Tibial nerve (tissue), 4 donors: Measurements from ENCODE around the gene LRSAM1. TPM values are rescaled to one million over a fixed set of nuclear protein-coding genes. Genes with fewer than 3 reads are reported as not detected.

Experiments used
- DNase-seq, 2 donors: peaks; one replicate each; pipeline ENCODE4 v3.0.0-alpha.2; 2019; ENCODE audit warnings: low spot score in 2 of 2
- H3K27ac ChIP-seq, 4 donors: fragments of 200-600 bp; sonication (generic) in 3 of 4; one replicate each; pipeline ENCODE4 v1.5.1; 2017 to 2019; ENCODE audit warnings: mild to moderate bottlenecking in 1 of 4
- H3K27me3 ChIP-seq, 2 donors: fragments of 200-600 bp; sonication (generic) in 1 of 2; one replicate each; pipeline versions ENCODE4 v1.5.1 to v1.6.0; 2017 to 2019
- H3K36me3 ChIP-seq, 3 donors: fragments of 200-600 bp; sonication (generic); one replicate each; pipeline ENCODE4 v1.5.1; 2018 to 2019
- H3K4me1 ChIP-seq, 4 donors: fragments of 200-600 bp; sonication (generic) in 3 of 4; one replicate each; pipeline ENCODE4 v1.5.1; 2017 to 2019
- H3K4me3 ChIP-seq, 4 donors: fragments of 200-600 bp; sonication (generic) in 3 of 4; one replicate each; pipeline ENCODE4 v1.5.1; 2017 to 2019; ENCODE audit warnings: mild to moderate bottlenecking in 1 of 4, moderate library complexity in 1 of 4
- H3K9me3 ChIP-seq, 4 donors: fragments of 200-600 bp; sonication (generic) in 3 of 4; one replicate each; pipeline ENCODE4 v1.5.1; 2017 to 2019
- CTCF ChIP-seq, 5 experiments: fragments of 200-600 bp in 3 of 5; fragments of 450-650 bp in 2 of 5; sonication (generic) in 3 of 5; IDR thresholded peaks; one replicate each; pipeline ENCODE4 v1.5.1; 2016 to 2019; ENCODE audit warnings: antibody characterized with exemption in 5 of 5, mild to moderate bottlenecking in 3 of 5, moderate library complexity in 2 of 5
- EP300 ChIP-seq, 2 donors: sonication (generic); formaldehyde crosslinking; IDR thresholded peaks; one replicate each; pipeline ENCODE4 v1.6.1; 2017; ENCODE audit warnings: antibody characterized with exemption in 2 of 2, mild to moderate bottlenecking in 1 of 2
- POLR2A ChIP-seq, 2 donors: fragments of 450-650 bp; IDR thresholded peaks; one replicate each; pipeline ENCODE4 v1.6.1; 2017; ENCODE audit warnings: antibody characterized with exemption in 2 of 2, mild to moderate bottlenecking in 2 of 2, moderate library complexity in 2 of 2
- WGBS, 2 donors: methylation state at CpG; one replicate each; pipeline ENCODE4 v1.1.5; 2018; 5-methylcytosine and 5-hydroxymethylcytosine counted together
- total RNA-seq, 4 donors: library from RNA; depleted of rRNA; stranded (reverse); fragments of >200 nt; gene quantifications; one replicate each; pipeline ENCODE4 v1.1.0, GENCODE V29; 2016

The LRSAM1 gene
- total RNA-seq, 4 donors from 2014 or later, result 18.8 to 44.1 (median 28.3) TPM

GRCh38 chr9:127405344-127406125 is 45.8 kb upstream of the LRSAM1 start:
- no peak for DNase-seq
- no peaks in the 10 kb centered on the region for H3K4me1 ChIP-seq
- 88 to 94% methylated on average over 17 to 19 of the region's 20 CpGs for WGBS, 2 donors
- peaks cover 2 to 70% (median 15%) of the 10 kb centered on the region in 3 donors for H3K36me3 ChIP-seq
- TF ChIP-seq POLR2A (IDR thresholded peaks at IDR 0.05) (no peak), CTCF (IDR thresholded peaks at IDR 0.05) (no peak), EP300 (IDR thresholded peaks at IDR 0.05) (no peak)
- no peak overlapping the region for H3K4me3 ChIP-seq
- H3K27ac ChIP-seq, result no peak overlapping the region
- H3K9me3 ChIP-seq, result no peaks in the 10 kb centered on the region
- H3K27me3 ChIP-seq, result no peaks in the 10 kb centered on the region

GRCh38 chr9:127406799-127407491 is 44.4 kb upstream of the LRSAM1 start:
- TF ChIP-seq EP300 (IDR thresholded peaks at IDR 0.05), result no peak
- TF ChIP-seq CTCF (IDR thresholded peaks at IDR 0.05), result no peak
- no peak for TF ChIP-seq POLR2A (IDR thresholded peaks at IDR 0.05)
- H3K4me1 ChIP-seq, result no peaks in the 10 kb centered on the region
- no peak for DNase-seq
- WGBS, 2 donors, result 86 to 87% methylated on average over 10 to 12 of the region's 13 CpGs
- peaks cover 2 to 56% (median 15%) of the 10 kb centered on the region in 3 donors for H3K36me3 ChIP-seq
- no peak overlapping the region for H3K27ac ChIP-seq
- H3K27me3 ChIP-seq, result no peaks in the 10 kb centered on the region
- H3K4me3 ChIP-seq, result no peak overlapping the region
- H3K9me3 ChIP-seq, result no peaks in the 10 kb centered on the region

- WGBS, 2 donors, result 79 to 84% methylated on average over 6 of the region's 6 CpGs
- no peak overlapping the region for H3K27ac ChIP-seq
- H3K4me3 ChIP-seq, result no peak overlapping the region
- TF ChIP-seq CTCF (IDR thresholded peaks at IDR 0.05) (no peak), EP300 (IDR thresholded peaks at IDR 0.05) (no peak), POLR2A (IDR thresholded peaks at IDR 0.05) (no peak)
- no peaks in the 10 kb centered on the region for H3K27me3 ChIP-seq
- H3K9me3 ChIP-seq, result no peaks in the 10 kb centered on the region
- H3K4me1 ChIP-seq, result no peaks in the 10 kb centered on the region
- DNase-seq, result no peak
- H3K36me3 ChIP-seq, result peaks cover 2 to 51% (median 15%) of the 10 kb centered on the region in 3 donors
These were observed 43.8 kb upstream of the LRSAM1 start for GRCh38 chr9:127407492-127407843.

GRCh38 chr9:127411122-127411521 is 40.2 kb upstream of the LRSAM1 start:
- 81 to 86% methylated on average over 4 of the region's 4 CpGs for WGBS, 2 donors
- no peak for DNase-seq
- H3K9me3 ChIP-seq, result no peaks in the 10 kb centered on the region
- H3K27me3 ChIP-seq, result no peaks in the 10 kb centered on the region
- peaks cover 0 to 16% (median 2%) of the 10 kb centered on the region in 3 donors for H3K36me3 ChIP-seq
- H3K27ac ChIP-seq, result peak overlapping the region in 2 of 4 donors; percentile 13 to 26
- no peak for TF ChIP-seq EP300 (IDR thresholded peaks at IDR 0.05)
- no peak for TF ChIP-seq CTCF (IDR thresholded peaks at IDR 0.05)
- no peak for TF ChIP-seq POLR2A (IDR thresholded peaks at IDR 0.05)
- H3K4me3 ChIP-seq, result no peak overlapping the region
- H3K4me1 ChIP-seq, result no peaks in the 10 kb centered on the region

GRCh38 chr9:127415141-127415540 is 36.2 kb upstream of the LRSAM1 start:
- Histone ChIP-seq H3K36me3 (peaks cover 0 to 3% (median 0%) of the 10 kb centered on the region in 3 donors), H3K4me3 (no peak overlapping the region), H3K27me3 (no peaks in the 10 kb centered on the region), H3K4me1 (peaks cover 0 to 15% (median 0%) of the 10 kb centered on the region in 4 donors), H3K27ac (no peak overlapping the region), H3K9me3 (no peaks in the 10 kb centered on the region)
- 62 to 77% methylated on average over 4 of the region's 4 CpGs for WGBS, 2 donors
- DNase-seq, result no peak
- TF ChIP-seq CTCF (IDR thresholded peaks at IDR 0.05), result no peak
- no peak for TF ChIP-seq EP300 (IDR thresholded peaks at IDR 0.05)
- no peak for TF ChIP-seq POLR2A (IDR thresholded peaks at IDR 0.05)
